NCI-H345 (cell line): ENCODE data around the gene GLIS1.
A peak's percentile ranks its signal among the peaks of the same experiment; 100 is the strongest.
"Not testable (repeated sequence)": the region's sequence is repeated elsewhere in the genome, so short reads cannot be mapped to it uniquely, and the experiment has no call there.

Experiments used
- DNase-seq: peaks from one replicate; lab custom pipeline; 2025; lab: John Stamatoyannopoulos, UW

The GLIS1 gene

DNA sequence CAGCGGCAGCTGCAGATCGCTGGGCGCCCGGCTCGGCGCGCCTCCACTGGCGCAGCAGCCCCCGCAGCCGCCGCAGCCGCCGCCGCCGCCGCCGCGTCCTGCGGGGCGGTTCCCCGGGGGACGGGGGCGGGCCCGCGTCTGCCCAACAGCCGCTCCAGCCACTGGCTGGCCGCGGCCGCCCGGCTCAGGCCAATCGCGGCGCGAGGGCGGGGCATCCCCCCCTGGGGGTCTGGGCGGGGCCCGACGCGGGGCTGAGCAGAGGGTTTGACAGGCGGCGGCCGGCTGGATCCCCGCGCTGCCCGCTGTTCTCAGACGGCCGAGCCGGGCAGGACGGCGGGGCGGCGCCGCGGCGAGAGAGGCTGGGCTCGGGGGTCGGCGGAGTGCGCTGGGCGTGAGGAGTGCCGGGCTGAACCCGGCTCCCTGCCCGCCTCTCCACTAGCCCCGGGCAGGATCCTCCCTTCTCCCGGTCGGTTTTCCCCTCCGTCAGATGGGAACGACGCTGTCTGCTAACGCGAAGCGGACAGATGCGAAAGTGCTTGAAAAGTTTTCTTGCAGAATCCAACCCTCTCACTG, at the start of gene GLIS1:
Gene GLIS1, minus strand, starts transcription at position 56 of the 573 bp plus-strand sequence. CDS start 1,100 bp downstream, outside the sequence.
- peak; percentile 78 for DNase-seq

GRCh38 chr1:53787655-53788054, 48.7 kb upstream of the GLIS1 start:
- DNase-seq: no peak

GRCh38 chr1:53783056-53783455, 44.1 kb upstream of the GLIS1 start:
- DNase-seq: no peak

- DNase-seq: no peak
Measured at GRCh38 chr1:53781654-53782053, 42.7 kb upstream of the GLIS1 start.

DNA sequence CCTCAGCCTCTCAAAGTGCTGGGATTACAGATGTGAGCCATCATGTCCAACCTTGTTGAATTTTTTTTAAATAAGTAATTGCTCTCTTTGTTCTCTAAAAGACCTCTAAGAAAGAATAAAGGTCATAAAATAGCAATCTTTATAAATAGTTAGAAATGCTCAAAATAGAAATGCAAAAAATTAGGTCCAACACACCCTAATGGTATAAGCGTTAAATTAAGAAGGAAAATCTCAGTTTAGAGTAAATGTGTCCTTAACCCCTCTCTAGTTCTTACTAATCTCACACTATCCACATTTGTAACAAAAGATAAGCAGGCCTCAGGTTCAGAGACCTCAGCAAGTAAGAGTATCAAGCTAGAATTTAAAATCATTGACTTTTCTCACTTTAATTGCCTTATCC, 38.3 kb upstream of the GLIS1 start:
- no peak for DNase-seq

GRCh38 chr1:53771648-53772047, 32.7 kb upstream of the GLIS1 start:
- no peak for DNase-seq

DNA sequence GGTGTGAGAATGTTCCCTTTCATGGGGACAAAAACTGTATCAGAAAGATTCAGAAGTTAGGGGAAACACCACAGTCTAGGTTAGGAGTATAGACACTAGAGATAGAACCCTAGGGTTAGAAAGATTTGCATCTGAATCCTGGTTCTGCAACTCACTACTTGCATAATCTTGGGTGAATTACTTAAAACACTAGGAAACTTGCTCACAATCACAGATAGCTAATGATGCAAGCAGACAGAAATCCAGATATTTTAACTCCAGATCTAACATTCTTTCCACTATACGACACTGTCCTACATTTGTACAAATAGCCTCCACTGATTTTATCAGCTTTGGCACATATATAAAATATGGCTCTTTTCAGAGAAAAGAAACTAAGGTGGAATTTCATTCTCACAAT, 30.8 kb upstream of the GLIS1 start:
- no peak for DNase-seq

DNA sequence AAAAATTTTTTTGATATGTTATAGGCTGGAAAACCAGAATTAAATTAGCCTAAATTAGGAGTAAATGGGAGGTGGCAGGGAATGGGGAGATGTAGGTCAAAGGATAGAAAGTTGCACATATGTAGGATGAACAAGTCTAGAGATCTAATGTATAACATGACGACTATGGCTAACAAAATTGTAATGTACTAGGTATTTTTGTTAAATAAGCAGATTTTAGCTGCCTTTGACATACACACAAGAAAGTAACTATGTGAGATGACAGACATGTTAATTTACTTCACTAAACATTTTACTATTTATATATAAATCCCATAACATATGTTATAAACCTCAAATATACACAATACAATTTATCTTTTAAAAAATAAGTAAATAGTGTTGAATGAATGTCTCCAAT, 30.2 kb upstream of the GLIS1 start:
- no peak for DNase-seq

DNA sequence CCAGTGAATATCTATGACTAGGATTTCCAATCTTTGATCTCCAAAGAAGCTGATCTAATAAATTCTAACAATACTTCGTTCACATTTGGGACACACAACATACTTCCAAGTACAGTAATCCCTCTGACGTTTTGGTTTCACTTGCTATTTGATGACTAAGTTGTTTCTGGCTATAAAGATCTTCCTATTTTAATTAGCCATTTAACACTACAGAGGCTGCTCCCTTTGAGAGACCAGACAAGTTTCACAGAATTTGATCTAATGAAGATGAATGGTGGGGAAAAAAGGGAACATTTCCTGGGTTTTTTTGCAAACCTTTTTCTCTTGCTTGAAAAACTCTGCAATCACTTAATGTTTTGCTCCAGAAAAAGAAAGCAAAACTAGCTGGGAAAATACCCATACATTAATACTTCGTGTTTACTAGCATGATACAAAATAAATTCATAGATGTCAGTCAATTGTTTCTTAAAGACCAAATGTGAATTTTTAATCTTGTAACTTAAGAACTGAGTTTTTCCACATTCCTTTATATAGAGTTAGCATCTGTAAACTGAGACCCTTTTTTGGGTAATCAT, 28.0 kb upstream of the GLIS1 start:
- no peak for DNase-seq

GRCh38 chr1:53766194-53766742, 27.3 kb upstream of the GLIS1 start:
- DNase-seq: no peak

- DNase-seq: no peak
Measured at GRCh38 chr1:53765657-53766056, 26.7 kb upstream of the GLIS1 start.

GRCh38 chr1:53763911-53764310, 24.9 kb upstream of the GLIS1 start:
- no peak for DNase-seq

- DNase-seq: no peak
Measured at GRCh38 chr1:53763461-53763860, 24.5 kb upstream of the GLIS1 start.

GRCh38 chr1:53760497-53760896, 21.5 kb upstream of the GLIS1 start:
- DNase-seq: not testable (repeated sequence)

DNA sequence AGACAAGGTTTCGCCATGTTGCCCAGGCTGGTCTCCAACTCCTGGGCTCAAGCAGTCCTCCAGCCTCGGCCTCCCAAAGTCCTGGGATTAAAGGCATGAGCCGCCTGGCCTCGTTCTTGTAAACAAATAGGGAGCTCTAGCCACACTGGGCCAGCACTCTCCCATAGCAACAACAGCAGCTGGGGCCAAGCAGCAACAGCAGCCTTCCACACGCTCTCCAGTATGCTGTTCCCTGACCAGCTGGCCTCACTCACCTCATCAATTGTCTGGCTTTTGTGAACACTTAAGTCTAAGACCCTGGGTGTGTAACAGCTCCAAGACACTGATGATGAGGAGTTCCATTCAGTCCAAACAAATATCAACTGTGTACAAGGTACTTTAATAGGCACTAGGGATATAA, 16.9 kb upstream of the GLIS1 start:
- no peak for DNase-seq

DNA sequence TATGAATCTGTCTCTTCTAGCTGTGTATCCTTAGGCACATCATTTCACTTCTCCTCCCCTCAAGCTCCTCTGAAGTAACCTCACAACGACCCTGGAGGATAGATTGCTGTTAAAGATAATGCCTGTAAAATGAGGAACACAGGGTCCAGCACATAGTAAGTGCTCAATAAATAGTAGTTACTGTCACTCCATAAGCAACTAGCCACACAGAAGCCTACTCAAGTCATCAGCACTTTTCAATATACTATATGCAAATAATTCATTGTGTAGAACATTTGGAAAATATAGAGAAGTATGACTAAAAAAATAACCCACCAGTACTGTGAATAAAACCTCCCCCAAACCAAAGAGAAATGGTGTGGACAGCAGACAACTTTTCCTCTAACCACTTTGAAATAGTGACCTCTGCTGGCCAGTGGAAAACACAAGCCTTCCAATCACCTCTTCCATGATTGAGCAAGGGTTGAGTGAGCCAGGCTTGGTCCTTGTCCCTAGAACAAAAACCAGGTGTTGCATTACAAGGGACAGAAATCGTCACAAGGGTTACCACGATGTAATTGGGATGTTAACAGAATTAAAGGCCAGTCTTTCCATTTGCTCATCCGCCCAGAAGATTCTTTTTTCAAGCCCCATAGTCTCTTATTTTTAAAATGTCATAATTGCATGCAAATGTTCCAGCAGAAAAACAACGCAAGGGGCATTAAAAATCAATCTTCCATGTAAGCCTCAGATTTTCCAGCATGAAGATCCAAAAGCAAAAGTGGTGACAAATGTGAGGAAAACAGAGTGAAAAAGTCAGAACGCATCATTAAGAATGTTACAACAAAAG, 15.7 kb upstream of the GLIS1 start:
- DNase-seq: peak; percentile 25

GRCh38 chr1:53752281-53752680, 13.3 kb upstream of the GLIS1 start:
- DNase-seq: no peak

DNA sequence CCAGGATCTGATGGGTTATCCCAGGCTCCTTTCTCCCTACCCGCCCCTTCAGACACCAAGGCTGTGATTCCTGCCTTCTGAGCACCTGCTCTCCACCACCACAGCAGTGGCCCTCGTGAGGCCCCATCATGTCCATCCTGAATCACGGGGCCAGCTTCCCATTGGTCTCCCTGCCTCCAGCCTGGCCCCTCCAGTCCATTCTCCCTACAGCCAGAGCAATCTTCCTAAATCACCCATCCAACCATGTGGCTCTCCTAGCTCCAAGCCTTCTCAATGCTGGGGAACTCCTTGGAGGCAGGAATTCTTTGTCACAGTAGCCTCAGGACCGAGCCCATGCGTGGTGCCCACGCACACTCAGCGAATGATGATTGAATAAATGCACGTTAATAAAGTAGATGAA, 8.9 kb upstream of the GLIS1 start:
- DNase-seq: no peak

- no peak for DNase-seq
Measured at GRCh38 chr1:53740621-53741105, 1.7 kb upstream of the GLIS1 start.

- no peak for DNase-seq
Measured at GRCh38 chr1:53738205-53739108, 507 bp downstream of the GLIS1 start.

GRCh38 chr1:53737648-53738204, 1.2 kb downstream of the GLIS1 start:
- DNase-seq: no peak

GRCh38 chr1:53736290-53736689, 2.7 kb downstream of the GLIS1 start:
- DNase-seq: no peak
